OCI-LY7 (cell line): ENCODE data around the gene PPA2. TPM values are rescaled to one million over a fixed set of nuclear protein-coding genes. Genes with fewer than 3 reads are reported as not detected.

ENCODE experiments used
- BruUV-seq: library from RNA; stranded (reverse); fragments of 400-500 nt; replicated peaks from 2 replicates; lab custom pipeline; 2021; lab: Mats Ljungman, UMichigan
- CTCF ChIA-PET: fragments of 300-600 bp; sonication (Branson Sonifier 250); formaldehyde crosslinking; loops from one replicate; lab custom pipeline; 2022; ENCODE audit warnings: antibody characterized with exemption; ENCODE audit not compliant: unreplicated experiment; lab: Charles Lee
- POLR2A ChIA-PET: fragments of 300-600 bp; sonication (Branson Sonifier 250); formaldehyde crosslinking; loops from one replicate; lab custom pipeline; 2022; ENCODE audit warnings: antibody characterized with exemption; lab: Charles Lee
- DNase-seq: peaks from one replicate; pipeline ENCODE4 v3.0.0-alpha.2; 2015; ENCODE audit warnings: low spot score
- H2AFZ ChIP-seq: fragments of 200-600 bp; sonication (generic), shearing (Covaris generic); 2 replicates; pipeline ENCODE4 v1.6.1; 2014; ENCODE audit warnings: mild to moderate bottlenecking, antibody characterized with exemption, low read length, moderate library complexity
- H3K27ac ChIP-seq: fragments of 200-600 bp; sonication (generic); 2 replicates; pipeline ENCODE4 v1.5.1; 2014; ENCODE audit warnings: mixed run types, low read depth, mild to moderate bottlenecking, moderate library complexity, low read length, inconsistent platforms; ENCODE audit not compliant: poor library complexity, severe bottlenecking
- H3K36me3 ChIP-seq: fragments of 200-600 bp; sonication (generic); 2 replicates; pipeline ENCODE4 v1.6.1; 2014; ENCODE audit warnings: mild to moderate bottlenecking, antibody characterized with exemption, low read length, moderate library complexity, mixed read lengths; ENCODE audit not compliant: insufficient read depth
- H3K4me1 ChIP-seq: fragments of 200-600 bp; sonication (generic); 2 replicates; pipeline ENCODE4 v1.5.1; 2014; ENCODE audit warnings: mild to moderate bottlenecking, low read length; ENCODE audit not compliant: insufficient read depth, poor library complexity, severe bottlenecking
- H3K4me2 ChIP-seq: fragments of 200-600 bp; sonication (generic); 2 replicates; pipeline ENCODE4 v1.6.1; 2014; ENCODE audit warnings: mild to moderate bottlenecking, low read length
- H3K4me3 ChIP-seq: fragments of 200-600 bp; sonication (generic); 2 replicates; pipeline ENCODE4 v1.5.1; 2014; ENCODE audit warnings: mild to moderate bottlenecking, low read depth, low read length; ENCODE audit not compliant: poor library complexity, severe bottlenecking
- H3K79me2 ChIP-seq: fragments of 200-600 bp; sonication (generic); 2 replicates; pipeline ENCODE4 v1.6.1; 2016; ENCODE audit warnings: low read depth, mild to moderate bottlenecking, low read length, moderate library complexity, mixed read lengths; ENCODE audit not compliant: insufficient read depth
- H3K9me2 ChIP-seq: fragments of 200-600 bp; sonication (generic); 2 replicates; pipeline ENCODE4 v1.6.1; 2016; ENCODE audit warnings: mild to moderate bottlenecking, low read length, mixed read lengths; ENCODE audit not compliant: insufficient read depth
- H3K9me3 ChIP-seq: fragments of 200-600 bp; sonication (generic); 2 replicates; pipeline ENCODE4 v1.6.1; 2014; ENCODE audit warnings: mild to moderate bottlenecking, mixed run types, low read length, mixed read lengths
- H4K20me1 ChIP-seq: fragments of 200-600 bp; sonication (generic); 2 replicates; pipeline ENCODE4 v1.6.1; 2014; ENCODE audit warnings: mild to moderate bottlenecking, antibody characterized with exemption, low read length, moderate library complexity, mixed read lengths; ENCODE audit not compliant: insufficient read depth
- EZH2phosphoT487 ChIP-seq: fragments of 200-600 bp; sonication (generic); IDR thresholded peaks from 2 replicates; pipeline ENCODE4 v1.6.1; 2018; ENCODE audit warnings: low read depth, borderline replicate concordance, mild to moderate bottlenecking, mixed run types, antibody characterized with exemption, low read length, moderate library complexity, mixed read lengths
- intact Hi-C: fragments of 100-400 bp; cut with micrococcal nuclease; formaldehyde crosslinking; loops from one replicate; pipeline ENCODE4 v1.10.0; 2022; ENCODE audit not compliant: unreplicated experiment
- total RNA-seq, 2 experiments: library from RNA; depleted of rRNA in 1 of 2; stranded (reverse); fragments of >200 nt in 1 of 2; shearing (Covaris generic) in 1 of 2; gene quantifications; 2 replicates each; pipeline ENCODE4 v1.2.3, GENCODE V29; 2014 to 2022
- TF ChIP-seq, protein P1 (sequence below): fragments of 200-600 bp; sonication (generic); conservative IDR thresholded peaks from 2 replicates; pipeline ENCODE4 v1.5.1; 2014; ENCODE audit warnings: mild to moderate bottlenecking, antibody characterized with exemption, low read length, moderate library complexity, mixed read lengths

Gene PPA2
- total RNA-seq, 2 experiments from 2014 or later: 73.1 to 74.6 TPM

DNA sequence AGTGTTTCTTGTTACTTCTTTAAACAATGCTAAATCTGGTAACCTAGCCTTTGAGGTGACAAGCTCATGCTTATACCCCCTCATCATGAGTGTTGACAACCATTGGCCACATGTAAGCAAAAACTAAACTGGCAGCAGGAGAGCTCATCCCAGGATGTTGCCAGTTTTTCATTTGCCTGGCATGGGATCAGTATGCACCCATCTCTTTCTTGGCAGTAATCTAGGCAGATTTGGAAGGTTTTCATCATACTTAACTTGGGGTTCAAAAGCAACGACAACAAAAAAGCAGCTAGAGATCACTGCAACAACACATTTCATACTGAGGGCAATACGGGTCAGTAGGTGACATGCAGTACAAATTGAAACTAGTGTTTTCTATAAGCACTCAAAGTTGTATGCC is 122.0 kb downstream of the PPA2 start:
- Histone ChIP-seq H3K79me2 (no peaks in the 10 kb centered on the region), H2AFZ (no peak overlapping the region), H3K9me3 (no peaks in the 10 kb centered on the region), H3K4me2 (no peak overlapping the region), H3K27ac (no peak overlapping the region), H3K4me1 (no peaks in the 10 kb centered on the region), H4K20me1 (no peaks in the 10 kb centered on the region; the same call in 1 of the 2 replicates), H3K9me2 (no peaks in the 10 kb centered on the region), H3K36me3 (no peaks in the 10 kb centered on the region), H3K4me3 (no peak overlapping the region)
- ChIA-PET CTCF (no interaction called here), POLR2A (no interaction called here)
- TF ChIP-seq, protein P1, sequence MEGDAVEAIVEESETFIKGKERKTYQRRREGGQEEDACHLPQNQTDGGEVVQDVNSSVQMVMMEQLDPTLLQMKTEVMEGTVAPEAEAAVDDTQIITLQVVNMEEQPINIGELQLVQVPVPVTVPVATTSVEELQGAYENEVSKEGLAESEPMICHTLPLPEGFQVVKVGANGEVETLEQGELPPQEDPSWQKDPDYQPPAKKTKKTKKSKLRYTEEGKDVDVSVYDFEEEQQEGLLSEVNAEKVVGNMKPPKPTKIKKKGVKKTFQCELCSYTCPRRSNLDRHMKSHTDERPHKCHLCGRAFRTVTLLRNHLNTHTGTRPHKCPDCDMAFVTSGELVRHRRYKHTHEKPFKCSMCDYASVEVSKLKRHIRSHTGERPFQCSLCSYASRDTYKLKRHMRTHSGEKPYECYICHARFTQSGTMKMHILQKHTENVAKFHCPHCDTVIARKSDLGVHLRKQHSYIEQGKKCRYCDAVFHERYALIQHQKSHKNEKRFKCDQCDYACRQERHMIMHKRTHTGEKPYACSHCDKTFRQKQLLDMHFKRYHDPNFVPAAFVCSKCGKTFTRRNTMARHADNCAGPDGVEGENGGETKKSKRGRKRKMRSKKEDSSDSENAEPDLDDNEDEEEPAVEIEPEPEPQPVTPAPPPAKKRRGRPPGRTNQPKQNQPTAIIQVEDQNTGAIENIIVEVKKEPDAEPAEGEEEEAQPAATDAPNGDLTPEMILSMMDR: no peak
- TF ChIP-seq EZH2phosphoT487: no peak
- BruUV-seq: no TSS peak
- no peak for DNase-seq
- intact Hi-C loops: no loop called here

DNA sequence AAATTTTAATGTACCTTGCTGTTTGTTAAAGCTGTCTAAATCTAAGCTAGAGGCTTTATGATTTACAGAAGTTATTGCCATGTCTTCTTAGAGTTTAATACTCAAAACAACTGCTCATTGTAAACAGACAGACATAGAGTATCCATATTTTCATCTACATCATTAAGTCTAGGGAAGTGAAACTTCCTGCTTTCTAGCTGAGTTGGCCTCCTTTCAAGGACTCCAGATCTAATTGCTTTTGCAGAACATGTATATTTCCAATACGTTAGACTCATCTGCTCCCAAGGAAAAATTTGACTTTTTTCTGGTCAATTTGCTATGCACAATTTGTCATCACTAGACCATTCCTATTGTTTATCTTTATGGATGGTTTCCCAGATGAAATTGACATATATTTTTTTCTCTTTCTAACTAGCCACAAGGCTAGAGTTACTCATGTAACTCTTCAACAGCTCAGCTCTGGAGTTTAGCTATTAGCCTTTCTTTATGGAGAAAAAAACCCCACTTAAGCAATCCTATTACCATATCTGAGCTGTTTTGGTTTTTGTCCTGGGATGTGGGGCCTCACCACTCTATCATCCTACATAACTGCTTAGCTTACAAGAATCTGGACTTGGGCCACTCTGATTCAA is 122.9 kb downstream of the PPA2 start:
- TF ChIP-seq, protein P1: no peak
- TF ChIP-seq EZH2phosphoT487: no peak
- Histone ChIP-seq H2AFZ (no peak overlapping the region), H3K4me3 (no peak overlapping the region), H3K4me2 (no peak overlapping the region), H3K79me2 (no peaks in the 10 kb centered on the region), H3K9me3 (no peaks in the 10 kb centered on the region), H3K4me1 (no peaks in the 10 kb centered on the region), H3K36me3 (no peaks in the 10 kb centered on the region), H3K9me2 (no peaks in the 10 kb centered on the region), H4K20me1 (no peaks in the 10 kb centered on the region; the same call in 1 of the 2 replicates), H3K27ac (no peak overlapping the region)
- ChIA-PET POLR2A (no interaction called here), CTCF (no interaction called here)
- BruUV-seq: no TSS peak
- no peak for DNase-seq
- intact Hi-C loops: no loop called here

DNA sequence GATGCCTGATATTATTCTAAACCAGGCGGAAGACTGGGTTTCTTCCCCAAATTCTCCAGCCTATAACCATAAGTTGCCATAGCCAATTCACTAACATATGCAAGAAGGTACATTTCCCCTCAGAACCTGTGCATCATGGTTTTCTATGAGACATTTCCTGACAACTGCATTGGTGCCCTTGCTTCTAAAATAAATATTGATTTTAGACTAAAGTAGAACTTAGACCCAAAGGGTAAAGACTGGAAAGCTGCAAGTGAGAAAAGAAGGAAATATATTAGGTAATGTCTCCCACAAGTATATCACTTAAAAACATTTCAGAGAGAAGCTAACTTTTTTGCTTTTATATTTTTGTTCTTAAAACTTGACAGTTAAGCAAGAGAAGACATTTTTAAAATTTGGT is 125.1 kb downstream of the PPA2 start:
- intact Hi-C loops: no loop called here
- Histone ChIP-seq H3K79me2 (no peaks in the 10 kb centered on the region), H3K4me2 (no peak overlapping the region), H2AFZ (no peak overlapping the region), H3K27ac (no peak overlapping the region), H4K20me1 (no peaks in the 10 kb centered on the region; the same call in 1 of the 2 replicates), H3K9me3 (no peaks in the 10 kb centered on the region), H3K4me3 (no peak overlapping the region), H3K36me3 (no peaks in the 10 kb centered on the region), H3K9me2 (no peaks in the 10 kb centered on the region), H3K4me1 (no peaks in the 10 kb centered on the region)
- CTCF ChIA-PET: no interaction called here
- DNase-seq: no peak
- POLR2A ChIA-PET: no interaction called here
- no peak for TF ChIP-seq EZH2phosphoT487
- TF ChIP-seq, protein P1: no peak
- BruUV-seq: no TSS peak
